ENCODE results near the gene CNTNAP2. TPM values are rescaled to one million over a fixed set of nuclear protein-coding genes. Genes with fewer than 3 reads are reported as not detected.

CNTNAP2 gene
- total and polyA plus RNA-seq, 2 donors from 2014 or later: 0.06 to 0.13 TPM

DNA sequence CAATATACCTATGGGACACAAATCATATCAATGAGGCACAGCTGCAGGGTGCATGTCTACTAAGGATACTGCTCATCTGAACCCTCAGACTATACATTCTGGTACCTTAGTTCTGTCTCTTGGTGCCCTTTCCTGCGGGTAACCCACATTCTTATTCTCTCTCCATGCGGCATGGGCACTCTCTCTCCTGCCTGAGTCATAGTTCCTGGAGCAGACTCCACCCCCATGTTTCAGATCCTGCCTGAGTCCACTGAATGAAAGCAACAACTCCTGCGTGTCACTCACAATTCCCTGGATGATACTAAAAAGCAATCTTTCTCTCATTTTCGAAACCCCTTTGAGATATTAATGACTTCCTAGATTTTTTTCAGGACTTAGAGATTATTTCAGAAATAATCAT, 1820.8 kb downstream of the CNTNAP2 start:
- no peak for TF ChIP-seq CTCF (IDR thresholded peaks at IDR 0.05; ENCODE audit: borderline replicate concordance, extremely low read depth, insufficient read depth)
- Histone ChIP-seq H3K27ac (ENCODE audit: low read depth in 2 of 2, low read length in 2 of 2) (no peak overlapping the region), H3K4me3 (ENCODE audit: low read length in 3 of 3) (no peak overlapping the region), H3K36me3 (ENCODE audit: control insufficient read depth in 2 of 3, insufficient read depth in 3 of 3, low read length in 3 of 3) (no peaks in the 10 kb centered on the region), H3K9me3 (ENCODE audit: control insufficient read depth in 2 of 3, insufficient read depth in 1 of 3, low read length in 3 of 3) (no peaks in the 10 kb centered on the region), H3K4me1 (ENCODE audit: control insufficient read depth in 2 of 3, insufficient read depth in 2 of 3, low read depth in 1 of 3, low read length in 3 of 3) (no peaks in the 10 kb centered on the region), H3K9ac (ENCODE audit: low read length in 3 of 3) (no peak overlapping the region), H3K27me3 (ENCODE audit: control insufficient read depth, insufficient read depth, low read length) (no peaks in the 10 kb centered on the region)
- intact Hi-C loops (cut with DNase I): no loop called here
- DNase-seq: no peak
- no peak for FAIRE-seq

DNA sequence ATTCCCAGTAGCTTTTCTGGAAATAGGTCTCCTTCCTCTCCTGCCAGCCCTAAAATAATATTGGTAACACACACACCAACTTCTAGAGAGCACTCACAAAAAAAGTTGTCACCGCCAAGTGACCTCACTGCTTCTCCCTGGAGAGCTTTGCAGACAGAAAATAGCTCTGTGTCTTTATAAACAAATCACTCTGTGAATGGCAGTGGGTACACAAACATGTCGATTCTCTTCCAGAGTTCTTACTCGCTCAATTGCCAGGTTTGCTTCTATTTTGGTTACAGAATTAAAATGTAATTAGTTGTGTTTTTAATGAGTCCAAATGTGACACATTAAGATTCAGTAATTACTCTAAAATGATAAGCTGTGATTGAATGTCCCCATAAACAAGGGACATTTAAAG, 1824.8 kb downstream of the CNTNAP2 start:
- Histone ChIP-seq H3K9me3 (ENCODE audit: control insufficient read depth in 2 of 3, insufficient read depth in 1 of 3, low read length in 3 of 3) (no peaks in the 10 kb centered on the region), H3K9ac (ENCODE audit: low read length in 3 of 3) (no peak overlapping the region), H3K27ac (ENCODE audit: low read depth in 2 of 2, low read length in 2 of 2) (no peak overlapping the region), H3K27me3 (ENCODE audit: control insufficient read depth, insufficient read depth, low read length) (no peaks in the 10 kb centered on the region), H3K36me3 (ENCODE audit: control insufficient read depth in 2 of 3, insufficient read depth in 3 of 3, low read length in 3 of 3) (no peaks in the 10 kb centered on the region), H3K4me3 (ENCODE audit: low read length in 3 of 3) (no peak overlapping the region), H3K4me1 (ENCODE audit: control insufficient read depth in 2 of 3, insufficient read depth in 2 of 3, low read depth in 1 of 3, low read length in 3 of 3) (no peaks in the 10 kb centered on the region)
- FAIRE-seq (no peak), DNase-seq (peak in 1 of 5 donors; percentile 2)
- intact Hi-C loops (cut with DNase I): no loop called here
- no peak for TF ChIP-seq CTCF (IDR thresholded peaks at IDR 0.05; ENCODE audit: borderline replicate concordance, extremely low read depth, insufficient read depth)

- H3K27ac ChIP-seq (ENCODE audit: low read depth in 2 of 2, low read length in 2 of 2): no peak overlapping the region
- intact Hi-C loops (cut with DNase I): no loop called here
- DNase-seq (no peak), FAIRE-seq (no peak)
- no peak overlapping the region for H3K9ac ChIP-seq (ENCODE audit: low read length in 3 of 3)
- no peaks in the 10 kb centered on the region for H3K36me3 ChIP-seq (ENCODE audit: control insufficient read depth in 2 of 3, insufficient read depth in 3 of 3, low read length in 3 of 3)
- no peaks in the 10 kb centered on the region for H3K4me1 ChIP-seq (ENCODE audit: control insufficient read depth in 2 of 3, insufficient read depth in 2 of 3, low read depth in 1 of 3, low read length in 3 of 3)
- no peak for TF ChIP-seq CTCF (IDR thresholded peaks at IDR 0.05; ENCODE audit: borderline replicate concordance, extremely low read depth, insufficient read depth)
- no peaks in the 10 kb centered on the region for H3K27me3 ChIP-seq (ENCODE audit: control insufficient read depth, insufficient read depth, low read length)
- H3K9me3 ChIP-seq (ENCODE audit: control insufficient read depth in 2 of 3, insufficient read depth in 1 of 3, low read length in 3 of 3): no peaks in the 10 kb centered on the region
- H3K4me3 ChIP-seq (ENCODE audit: low read length in 3 of 3): no peak overlapping the region
Observed at GRCh38 chr7:147944321-147944720, 1827.7 kb downstream of the CNTNAP2 start.

- no peaks in the 10 kb centered on the region for H3K27me3 ChIP-seq (ENCODE audit: control insufficient read depth, insufficient read depth, low read length)
- no peak for FAIRE-seq
- H3K4me1 ChIP-seq (ENCODE audit: control insufficient read depth in 2 of 3, insufficient read depth in 2 of 3, low read depth in 1 of 3, low read length in 3 of 3): no peaks in the 10 kb centered on the region
- no peaks in the 10 kb centered on the region for H3K36me3 ChIP-seq (ENCODE audit: control insufficient read depth in 2 of 3, insufficient read depth in 3 of 3, low read length in 3 of 3)
- no peak overlapping the region for H3K9ac ChIP-seq (ENCODE audit: low read length in 3 of 3)
- intact Hi-C loops (cut with DNase I): no loop called here
- no peak overlapping the region for H3K27ac ChIP-seq (ENCODE audit: low read depth in 2 of 2, low read length in 2 of 2)
- H3K9me3 ChIP-seq (ENCODE audit: control insufficient read depth in 2 of 3, insufficient read depth in 1 of 3, low read length in 3 of 3): no peaks in the 10 kb centered on the region
- DNase-seq: no peak
- TF ChIP-seq CTCF (IDR thresholded peaks at IDR 0.05; ENCODE audit: borderline replicate concordance, extremely low read depth, insufficient read depth): no peak
- H3K4me3 ChIP-seq (ENCODE audit: low read length in 3 of 3): no peak overlapping the region
Observed at GRCh38 chr7:147952918-147953317, 1836.3 kb downstream of the CNTNAP2 start.
